Measurements from ENCODE around the gene LARGE1.

Gene LARGE1

GRCh38 chr22:33519071-33519973 lies 401.0 kb downstream of the LARGE1 start:
- peak; percentile 37 for DNase-seq (ENCODE audit: insufficient read length, low spot score)
- FAIRE-seq: no peak
- TF ChIP-seq, protein P1, sequence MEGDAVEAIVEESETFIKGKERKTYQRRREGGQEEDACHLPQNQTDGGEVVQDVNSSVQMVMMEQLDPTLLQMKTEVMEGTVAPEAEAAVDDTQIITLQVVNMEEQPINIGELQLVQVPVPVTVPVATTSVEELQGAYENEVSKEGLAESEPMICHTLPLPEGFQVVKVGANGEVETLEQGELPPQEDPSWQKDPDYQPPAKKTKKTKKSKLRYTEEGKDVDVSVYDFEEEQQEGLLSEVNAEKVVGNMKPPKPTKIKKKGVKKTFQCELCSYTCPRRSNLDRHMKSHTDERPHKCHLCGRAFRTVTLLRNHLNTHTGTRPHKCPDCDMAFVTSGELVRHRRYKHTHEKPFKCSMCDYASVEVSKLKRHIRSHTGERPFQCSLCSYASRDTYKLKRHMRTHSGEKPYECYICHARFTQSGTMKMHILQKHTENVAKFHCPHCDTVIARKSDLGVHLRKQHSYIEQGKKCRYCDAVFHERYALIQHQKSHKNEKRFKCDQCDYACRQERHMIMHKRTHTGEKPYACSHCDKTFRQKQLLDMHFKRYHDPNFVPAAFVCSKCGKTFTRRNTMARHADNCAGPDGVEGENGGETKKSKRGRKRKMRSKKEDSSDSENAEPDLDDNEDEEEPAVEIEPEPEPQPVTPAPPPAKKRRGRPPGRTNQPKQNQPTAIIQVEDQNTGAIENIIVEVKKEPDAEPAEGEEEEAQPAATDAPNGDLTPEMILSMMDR (IDR thresholded peaks at IDR 0.05; ENCODE audit: insufficient read depth, missing control alignments): peak; percentile 48

DNA sequence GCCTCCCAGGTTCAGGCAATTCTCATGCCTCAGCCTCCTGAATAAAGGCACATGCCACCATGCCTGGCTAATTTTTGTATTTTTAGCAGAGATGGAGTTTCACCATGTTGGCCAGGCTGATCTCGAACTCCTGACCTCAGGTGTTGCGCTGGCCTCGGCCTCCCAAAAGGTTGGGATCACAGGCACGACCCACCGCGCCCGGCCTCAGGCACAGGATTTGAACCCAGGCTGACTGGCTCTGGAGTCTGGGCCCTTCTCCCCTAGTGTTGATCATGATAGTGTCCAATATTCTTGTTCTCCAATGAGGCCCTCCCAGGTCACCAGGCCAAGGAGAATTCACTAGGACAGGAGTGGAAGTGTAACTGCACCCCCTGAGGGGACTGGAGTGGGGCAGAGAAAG lies 401.9 kb downstream of the LARGE1 start:
- DNase-seq (ENCODE audit: insufficient read length, low spot score) (no peak), FAIRE-seq (no peak)
- TF ChIP-seq, protein P1 (IDR thresholded peaks at IDR 0.05; ENCODE audit: insufficient read depth, missing control alignments): no peak

DNA sequence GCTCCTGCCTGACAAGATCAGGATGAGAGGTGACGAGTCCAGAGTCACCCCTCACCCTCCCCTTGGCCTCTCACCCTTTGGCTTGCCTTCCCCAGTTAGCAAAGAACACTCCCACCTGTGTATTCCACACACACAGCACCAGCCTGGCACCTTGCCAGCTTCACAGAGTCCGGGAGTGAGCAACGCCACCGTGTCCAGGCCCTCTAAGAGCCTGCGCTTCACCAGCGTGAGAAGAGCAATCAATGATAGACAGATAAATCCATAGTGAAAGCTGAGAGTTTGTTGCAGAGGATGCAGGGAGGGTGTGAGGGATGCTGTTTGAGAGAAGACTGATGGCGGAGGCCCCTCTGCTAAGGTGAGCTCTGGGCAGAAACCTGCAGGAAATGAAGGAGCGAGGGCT lies 404.5 kb downstream of the LARGE1 start:
- TF ChIP-seq, protein P1 (IDR thresholded peaks at IDR 0.05; ENCODE audit: insufficient read depth, missing control alignments): no peak
- DNase-seq (ENCODE audit: insufficient read length, low spot score) (no peak), FAIRE-seq (no peak)

GRCh38 chr22:33513388-33514338 lies 406.6 kb downstream of the LARGE1 start:
- TF ChIP-seq, protein P1 (IDR thresholded peaks at IDR 0.05; ENCODE audit: insufficient read depth, missing control alignments): no peak
- FAIRE-seq (no peak), DNase-seq (ENCODE audit: insufficient read length, low spot score) (no peak)

DNA sequence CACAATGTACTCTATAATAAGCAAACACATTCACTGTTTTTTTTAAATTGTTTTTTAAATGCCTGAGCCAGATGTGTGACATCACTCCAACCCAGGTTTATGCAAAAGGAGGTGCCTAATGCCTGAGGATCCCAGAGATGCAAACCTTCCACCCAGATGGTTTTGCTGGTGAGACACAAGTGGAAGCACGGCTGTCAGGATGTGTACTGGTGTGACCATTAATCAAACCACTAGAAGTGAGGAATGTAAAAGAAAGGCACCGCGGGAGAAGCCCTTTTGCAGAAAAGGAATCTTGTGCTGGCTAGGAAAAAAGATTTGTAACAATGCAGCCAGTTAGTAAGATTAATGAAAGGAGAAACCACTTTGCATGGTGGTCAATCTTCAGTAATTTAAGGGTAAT lies 407.4 kb downstream of the LARGE1 start:
- no peak for DNase-seq (ENCODE audit: insufficient read length, low spot score)
- no peak for FAIRE-seq
- TF ChIP-seq, protein P1 (IDR thresholded peaks at IDR 0.05; ENCODE audit: insufficient read depth, missing control alignments): no peak

GRCh38 chr22:33510429-33510904 lies 409.8 kb downstream of the LARGE1 start:
- DNase-seq (ENCODE audit: insufficient read length, low spot score): no peak
- TF ChIP-seq, protein P1 (IDR thresholded peaks at IDR 0.05; ENCODE audit: insufficient read depth, missing control alignments): no peak
- FAIRE-seq: no peak
